Fibroblast of villous mesenchyme (primary cell): ENCODE data around the gene TMEM72. TPM values are rescaled to one million over a fixed set of nuclear protein-coding genes. Genes with fewer than 3 reads are reported as not detected.

Experiments used
- DNase-seq: peaks from one replicate; pipeline ENCODE4 v3.0.0-alpha.2; 2010; ENCODE audit warnings: low read depth
- H3K4me3 ChIP-seq: 2 replicates; pipeline ENCODE4 v1.5.1; 2011; ENCODE audit warnings: low read depth, mild to moderate bottlenecking, low read length
- total RNA-seq: library from RNA; depleted of rRNA; stranded (reverse); fragments of >200 nt; gene quantifications from 2 replicates; pipeline ENCODE4 v1.2.3, GENCODE V29; 2012
- TF ChIP-seq, protein P1 (sequence below): IDR thresholded peaks from 2 replicates; pipeline ENCODE4 v1.5.1; 2012; ENCODE audit warnings: low read depth, mild to moderate bottlenecking, low read length; ENCODE audit not compliant: insufficient read depth

The TMEM72 gene
- total RNA-seq, 1 donor: not detected

DNA sequence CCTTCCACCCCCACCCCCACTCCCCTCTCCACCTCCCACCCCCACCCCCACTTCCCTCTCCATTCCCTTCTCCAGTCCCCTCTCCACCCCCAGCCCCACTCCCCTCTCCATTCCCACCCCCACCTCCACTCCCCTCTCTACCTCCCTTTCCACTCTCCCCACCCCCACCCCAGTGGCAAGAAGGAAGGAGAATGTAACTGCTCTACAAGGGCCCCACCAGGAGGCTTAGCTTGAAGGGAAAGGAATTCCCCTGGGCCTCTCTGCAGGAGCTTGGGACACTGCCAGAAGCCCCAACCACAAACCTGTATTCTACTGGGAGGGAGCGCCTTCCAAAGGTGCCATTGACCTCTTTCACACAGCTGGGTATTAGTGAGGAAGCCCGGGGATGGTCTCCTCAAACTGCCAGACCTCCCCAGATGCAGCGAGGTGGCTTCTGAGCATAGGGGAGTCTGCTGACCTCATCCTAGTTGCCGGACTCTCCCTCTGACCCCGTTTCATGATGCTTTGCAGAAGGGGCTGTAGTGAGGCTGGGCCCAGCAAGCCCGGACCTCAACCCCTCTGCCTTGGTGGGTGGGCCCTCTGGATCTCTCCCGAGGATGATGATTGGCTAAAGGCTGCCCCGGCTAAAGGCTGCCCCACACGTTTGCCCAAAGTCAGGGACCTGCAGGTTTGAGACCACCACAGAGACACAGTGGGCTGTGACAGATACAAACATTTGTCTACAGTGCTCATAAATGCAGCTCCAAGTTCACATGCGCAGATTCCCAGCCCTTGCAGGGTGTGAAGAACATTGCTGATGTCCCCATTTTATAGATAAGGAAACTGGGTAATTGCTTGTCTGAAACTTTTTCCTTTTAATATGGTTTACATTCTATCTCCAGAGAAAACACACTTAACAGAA, 64.5 kb downstream of the TMEM72 start:
- DNase-seq: peak; percentile 71
- TF ChIP-seq, protein P1, sequence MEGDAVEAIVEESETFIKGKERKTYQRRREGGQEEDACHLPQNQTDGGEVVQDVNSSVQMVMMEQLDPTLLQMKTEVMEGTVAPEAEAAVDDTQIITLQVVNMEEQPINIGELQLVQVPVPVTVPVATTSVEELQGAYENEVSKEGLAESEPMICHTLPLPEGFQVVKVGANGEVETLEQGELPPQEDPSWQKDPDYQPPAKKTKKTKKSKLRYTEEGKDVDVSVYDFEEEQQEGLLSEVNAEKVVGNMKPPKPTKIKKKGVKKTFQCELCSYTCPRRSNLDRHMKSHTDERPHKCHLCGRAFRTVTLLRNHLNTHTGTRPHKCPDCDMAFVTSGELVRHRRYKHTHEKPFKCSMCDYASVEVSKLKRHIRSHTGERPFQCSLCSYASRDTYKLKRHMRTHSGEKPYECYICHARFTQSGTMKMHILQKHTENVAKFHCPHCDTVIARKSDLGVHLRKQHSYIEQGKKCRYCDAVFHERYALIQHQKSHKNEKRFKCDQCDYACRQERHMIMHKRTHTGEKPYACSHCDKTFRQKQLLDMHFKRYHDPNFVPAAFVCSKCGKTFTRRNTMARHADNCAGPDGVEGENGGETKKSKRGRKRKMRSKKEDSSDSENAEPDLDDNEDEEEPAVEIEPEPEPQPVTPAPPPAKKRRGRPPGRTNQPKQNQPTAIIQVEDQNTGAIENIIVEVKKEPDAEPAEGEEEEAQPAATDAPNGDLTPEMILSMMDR: no peak
- H3K4me3 ChIP-seq: no peak overlapping the region

DNA sequence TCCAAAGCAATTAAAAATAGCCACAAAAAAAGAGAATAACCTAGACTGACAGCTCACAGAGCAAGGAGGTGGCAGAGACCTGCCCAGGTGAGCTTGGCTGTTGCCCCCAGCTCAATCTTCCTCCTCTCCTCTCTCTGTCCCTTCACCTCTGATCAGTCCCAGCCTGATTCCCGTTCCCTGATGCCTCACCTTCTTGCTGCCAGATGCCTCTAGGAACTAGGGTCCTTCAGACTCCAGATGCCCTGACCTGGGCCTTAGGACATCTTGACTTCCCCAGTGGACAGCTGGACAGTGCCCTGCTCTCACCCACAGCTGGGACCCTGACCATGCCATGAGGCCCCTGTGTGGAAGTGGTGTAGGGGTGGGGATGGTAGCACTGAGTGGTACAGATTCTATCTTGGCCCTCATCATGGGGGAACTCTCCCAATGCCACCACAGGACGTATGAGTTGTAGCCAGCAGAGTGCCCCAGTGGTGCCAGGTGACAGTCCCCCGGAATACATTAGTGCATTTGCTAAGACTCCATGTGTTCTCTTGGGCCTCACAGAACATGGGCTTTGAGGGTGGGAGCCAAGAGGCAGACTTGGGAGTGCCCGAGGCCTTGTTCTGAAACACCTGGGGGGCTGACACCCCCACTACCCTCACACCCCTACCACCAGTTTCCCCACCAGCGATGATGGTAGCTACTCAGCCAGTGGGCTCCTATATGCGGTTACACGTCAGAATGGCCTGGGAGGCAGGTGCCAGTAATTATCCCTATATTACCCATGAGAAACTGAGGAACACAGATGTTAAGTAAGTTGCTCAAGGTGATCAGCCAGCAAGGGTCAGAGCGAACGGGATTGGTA, 65.4 kb downstream of the TMEM72 start:
- DNase-seq: no peak
- TF ChIP-seq, protein P1: no peak
- H3K4me3 ChIP-seq: no peak overlapping the region

DNA sequence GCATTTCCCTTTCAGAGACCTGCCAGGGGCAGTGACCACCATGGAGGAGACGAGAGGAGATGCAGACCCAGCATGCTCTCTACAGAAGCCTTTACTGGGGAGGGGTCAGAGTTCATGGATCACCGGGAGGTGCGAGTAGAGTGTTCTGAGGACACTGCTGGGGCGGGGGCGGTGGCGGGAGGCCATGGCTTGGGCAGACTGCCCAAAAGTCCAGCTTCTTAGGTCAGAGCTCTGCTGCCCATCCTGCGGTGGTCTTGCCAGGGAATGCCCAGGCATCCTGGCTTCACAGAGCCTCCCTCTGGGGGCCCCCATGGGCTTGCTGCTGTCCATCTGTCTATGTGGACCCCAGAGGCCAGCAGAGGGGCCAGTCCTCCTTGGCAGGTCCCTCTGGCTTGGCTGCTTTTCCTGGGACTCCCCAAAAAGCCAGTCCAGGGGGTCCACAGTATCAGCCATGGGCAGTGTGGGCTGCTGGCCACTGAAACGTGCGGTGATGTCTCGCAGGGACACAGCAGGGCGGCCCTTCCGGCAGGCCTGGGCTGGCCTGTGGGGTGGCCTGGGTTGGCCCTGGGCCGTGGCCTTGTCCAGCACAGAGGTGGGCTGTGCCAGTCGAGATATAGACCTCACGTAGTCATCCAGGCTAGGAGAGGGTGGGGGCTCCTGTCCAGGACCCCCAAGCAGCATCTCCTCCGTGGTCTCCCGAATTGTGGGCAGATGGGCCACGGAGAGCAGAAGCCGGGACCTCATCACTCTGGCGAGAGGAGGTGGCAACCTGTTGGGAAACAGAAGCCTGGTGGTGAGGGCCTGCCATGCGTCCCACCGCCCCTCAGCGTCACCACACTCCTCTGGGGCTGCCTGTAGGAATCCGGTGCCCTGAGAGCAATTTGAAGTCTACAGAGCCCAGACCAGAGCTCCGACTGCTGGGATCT, 66.4 kb downstream of the TMEM72 start:
- no peak for DNase-seq
- TF ChIP-seq, protein P1: no peak
- H3K4me3 ChIP-seq: peak overlapping the region; percentile 49

DNA sequence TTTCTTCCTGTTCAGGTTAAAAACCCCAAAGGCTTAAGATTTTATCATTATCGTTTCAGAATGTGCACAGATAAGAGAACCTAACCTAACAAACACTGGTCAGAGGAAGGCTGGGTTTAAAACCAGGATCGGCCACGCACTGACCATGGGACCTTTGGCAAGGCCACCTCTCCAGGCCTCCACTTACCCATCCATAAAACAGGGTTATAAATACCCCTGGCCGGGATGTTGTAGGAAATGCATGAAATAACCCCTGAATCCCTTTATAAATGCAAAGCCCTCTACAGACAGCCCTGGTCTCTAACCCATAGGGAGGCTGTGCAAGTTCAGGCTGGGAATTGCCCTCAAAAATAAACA, 67.1 kb downstream of the TMEM72 start:
- TF ChIP-seq, protein P1: no peak
- DNase-seq: no peak
- peak overlapping the region; percentile 49 for H3K4me3 ChIP-seq

DNA sequence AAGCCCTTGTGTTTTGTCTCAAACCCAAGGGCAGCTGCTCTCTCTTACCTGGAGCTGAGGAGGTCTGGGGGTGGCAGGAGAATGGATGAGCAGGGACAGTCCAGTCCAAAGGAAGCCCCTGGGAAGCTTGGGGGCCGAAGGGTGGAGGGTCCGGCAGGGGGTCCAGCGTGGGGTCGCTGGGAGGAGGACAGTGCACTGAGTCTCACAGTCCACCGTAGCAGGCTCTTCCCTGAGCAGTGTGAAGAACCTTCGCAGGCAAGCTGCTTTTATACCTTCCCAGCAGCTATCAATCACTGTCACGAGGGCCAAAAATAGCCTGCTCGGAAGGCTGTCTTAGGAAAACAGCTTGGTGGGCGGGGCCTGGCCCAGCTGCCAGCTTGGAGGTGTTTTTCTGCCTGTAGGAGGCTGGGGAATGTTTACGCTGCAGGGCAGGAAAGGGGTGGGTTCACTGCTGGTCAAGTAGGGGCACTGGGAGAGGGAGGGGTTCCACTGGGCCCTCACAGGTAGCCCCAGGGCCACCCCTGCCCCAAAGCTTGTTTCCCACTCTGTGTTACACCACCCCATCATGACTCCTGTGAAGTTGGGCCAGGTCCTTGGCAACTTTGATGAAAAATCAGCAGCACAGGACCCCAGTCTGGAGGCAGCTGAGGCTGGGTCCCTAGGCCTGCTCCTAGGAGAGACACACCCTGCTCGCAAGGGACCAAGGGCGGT, 67.6 kb downstream of the TMEM72 start, which contains the start of gene DEPP1:
Gene DEPP1, minus strand, starts transcription at position 240 of the 711 bp plus-strand sequence. CDS start 779 bp downstream, outside the sequence.
- DNase-seq: peak; percentile 83
- TF ChIP-seq, protein P1: no peak
- peak within 1 kb of the TSS; percentile 49 for H3K4me3 ChIP-seq
